ENCODE results near the gene VPS13D.

DNA sequence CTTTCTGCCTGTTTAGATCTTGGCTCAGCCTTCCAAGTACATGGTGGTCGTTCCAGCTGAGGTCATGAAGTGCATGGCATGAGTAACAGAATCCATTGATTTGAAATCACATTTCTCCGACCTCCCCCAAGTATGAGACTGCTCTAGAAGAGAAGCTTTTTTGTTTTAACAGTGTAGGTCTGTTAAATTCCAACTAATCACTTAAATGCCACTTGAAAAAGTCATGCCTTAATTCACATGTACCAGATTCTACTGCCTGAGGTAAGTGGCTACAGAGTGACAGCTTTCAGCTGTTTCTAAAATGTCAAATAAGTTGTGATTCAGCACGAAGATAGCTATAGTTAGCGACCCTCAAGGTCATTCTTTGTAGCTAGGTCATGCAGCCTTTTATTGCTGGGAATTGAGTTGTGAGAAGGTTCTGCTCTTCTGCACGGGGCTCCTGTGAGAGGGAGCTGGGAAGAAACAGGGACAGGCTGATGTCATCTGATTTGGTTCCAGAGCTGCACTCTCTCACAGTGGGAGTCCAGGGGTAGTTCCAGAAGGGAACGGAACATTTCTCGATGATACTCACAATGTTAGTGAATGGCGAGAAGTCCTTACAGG lies 112.7 kb downstream of the VPS13D start:
- TF ChIP-seq, protein P1, sequence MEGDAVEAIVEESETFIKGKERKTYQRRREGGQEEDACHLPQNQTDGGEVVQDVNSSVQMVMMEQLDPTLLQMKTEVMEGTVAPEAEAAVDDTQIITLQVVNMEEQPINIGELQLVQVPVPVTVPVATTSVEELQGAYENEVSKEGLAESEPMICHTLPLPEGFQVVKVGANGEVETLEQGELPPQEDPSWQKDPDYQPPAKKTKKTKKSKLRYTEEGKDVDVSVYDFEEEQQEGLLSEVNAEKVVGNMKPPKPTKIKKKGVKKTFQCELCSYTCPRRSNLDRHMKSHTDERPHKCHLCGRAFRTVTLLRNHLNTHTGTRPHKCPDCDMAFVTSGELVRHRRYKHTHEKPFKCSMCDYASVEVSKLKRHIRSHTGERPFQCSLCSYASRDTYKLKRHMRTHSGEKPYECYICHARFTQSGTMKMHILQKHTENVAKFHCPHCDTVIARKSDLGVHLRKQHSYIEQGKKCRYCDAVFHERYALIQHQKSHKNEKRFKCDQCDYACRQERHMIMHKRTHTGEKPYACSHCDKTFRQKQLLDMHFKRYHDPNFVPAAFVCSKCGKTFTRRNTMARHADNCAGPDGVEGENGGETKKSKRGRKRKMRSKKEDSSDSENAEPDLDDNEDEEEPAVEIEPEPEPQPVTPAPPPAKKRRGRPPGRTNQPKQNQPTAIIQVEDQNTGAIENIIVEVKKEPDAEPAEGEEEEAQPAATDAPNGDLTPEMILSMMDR (IDR thresholded peaks at IDR 0.05; ENCODE audit: low read length), result no peak
- no peak for TF ChIP-seq EZH2 (IDR thresholded peaks at IDR 0.05; ENCODE audit: borderline replicate concordance, low read length)
